Measurements from ENCODE around the gene ICAM5.

The ICAM5 gene

GRCh38 chr19:10316229-10317044, 26.7 kb downstream of the ICAM5 start:
- no peak for TF ChIP-seq CTCF (IDR thresholded peaks at IDR 0.05; ENCODE audit: low read depth, low read length)
- DNase-seq (ENCODE audit: low read depth in 2 of 2), result no peak
- H3K4me3 ChIP-seq (replicated peaks in 1 of 2; ENCODE audit: low read depth in 2 of 2, low read length in 2 of 2), result no peak overlapping the region

DNA sequence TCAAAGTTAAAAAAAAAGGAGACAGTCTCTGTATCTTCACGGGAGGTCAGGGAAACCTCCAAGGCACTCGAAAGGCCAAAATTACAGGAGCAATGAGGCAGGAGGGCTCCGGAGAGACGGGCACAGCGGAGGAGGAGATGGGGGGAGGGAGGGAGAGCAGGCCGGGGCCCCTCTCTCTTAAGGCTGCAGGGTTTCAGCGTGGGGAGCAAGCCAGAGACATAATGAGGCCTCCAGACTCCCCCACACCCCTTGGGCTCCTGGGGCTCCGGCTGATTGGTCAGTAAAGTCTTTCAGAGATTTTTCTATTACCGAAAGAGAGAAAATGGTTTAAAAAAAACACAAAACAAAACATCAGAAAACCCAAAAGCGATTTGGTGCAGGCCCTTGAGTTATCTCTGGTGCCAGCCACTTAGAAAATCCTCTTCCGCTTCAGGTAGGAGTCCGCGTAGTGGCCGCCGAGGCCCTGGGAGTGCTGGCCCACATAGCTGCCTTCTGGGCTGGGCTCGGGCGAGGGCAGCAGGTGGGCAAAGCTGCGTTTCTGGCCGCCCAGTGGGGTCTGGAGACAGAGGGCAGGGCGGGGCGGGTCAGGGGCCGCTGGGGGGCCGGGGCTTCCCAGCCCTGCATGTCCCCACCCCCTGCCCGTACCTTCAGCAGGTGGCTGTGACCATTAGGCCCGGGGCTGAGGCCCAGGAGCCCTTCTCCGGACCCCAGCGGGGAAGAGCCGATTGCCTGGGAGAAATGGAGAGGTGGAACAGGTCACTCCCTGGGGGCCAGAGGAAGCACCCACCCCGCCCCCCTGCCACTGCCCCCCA, 27.5 kb downstream of the ICAM5 start:
- H3K4me3 ChIP-seq (replicated peaks in 1 of 2; ENCODE audit: low read depth in 2 of 2, low read length in 2 of 2), result no peak overlapping the region
- no peak for TF ChIP-seq CTCF (IDR thresholded peaks at IDR 0.05; ENCODE audit: low read depth, low read length)

DNA sequence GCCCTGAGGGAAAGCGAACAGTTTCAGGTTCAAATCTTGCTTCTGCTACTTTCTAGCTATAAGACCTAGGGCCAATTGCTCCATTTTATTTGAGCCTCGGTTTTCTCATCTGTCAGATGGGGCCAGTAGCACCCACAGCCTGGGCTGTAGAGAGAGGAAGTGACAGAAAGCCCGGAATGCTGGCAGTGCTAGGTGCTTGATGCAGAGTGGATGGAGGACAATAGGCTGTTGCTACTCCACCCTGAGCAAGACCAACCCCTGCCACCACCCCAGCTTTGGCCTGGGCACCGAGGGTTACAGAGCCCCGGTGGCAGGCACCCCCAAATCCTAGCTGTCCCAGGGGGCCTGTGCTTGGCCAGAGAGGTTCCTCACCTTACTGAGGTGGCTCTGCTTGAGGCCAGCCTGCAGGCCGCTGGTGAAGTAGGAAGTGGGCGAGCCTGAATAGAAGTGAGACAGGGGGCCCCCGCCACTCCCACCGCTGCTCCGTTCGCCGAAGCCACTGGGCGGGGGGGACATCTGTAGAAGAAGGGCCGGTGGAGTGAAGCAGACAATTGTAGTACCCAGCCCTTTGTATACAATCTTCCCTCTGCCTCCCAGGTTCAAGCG, 28.2 kb downstream of the ICAM5 start:
- H3K4me3 ChIP-seq (replicated peaks in 1 of 2; ENCODE audit: low read depth in 2 of 2, low read length in 2 of 2), result no peak overlapping the region
- TF ChIP-seq CTCF (IDR thresholded peaks at IDR 0.05; ENCODE audit: low read depth, low read length), result no peak
- DNase-seq (ENCODE audit: low read depth in 2 of 2), result no peak

More for the DNA sequence above, 27.5 kb downstream of the ICAM5 start:
- no peak for DNase-seq (ENCODE audit: low read depth in 2 of 2)

GRCh38 chr19:10318807-10319682, 29.3 kb downstream of the ICAM5 start:
- DNase-seq (ENCODE audit: low read depth in 2 of 2), result no peak
- H3K4me3 ChIP-seq (replicated peaks in 1 of 2; ENCODE audit: low read depth in 2 of 2, low read length in 2 of 2), result no peak overlapping the region
- no peak for TF ChIP-seq CTCF (IDR thresholded peaks at IDR 0.05; ENCODE audit: low read depth, low read length)

DNA sequence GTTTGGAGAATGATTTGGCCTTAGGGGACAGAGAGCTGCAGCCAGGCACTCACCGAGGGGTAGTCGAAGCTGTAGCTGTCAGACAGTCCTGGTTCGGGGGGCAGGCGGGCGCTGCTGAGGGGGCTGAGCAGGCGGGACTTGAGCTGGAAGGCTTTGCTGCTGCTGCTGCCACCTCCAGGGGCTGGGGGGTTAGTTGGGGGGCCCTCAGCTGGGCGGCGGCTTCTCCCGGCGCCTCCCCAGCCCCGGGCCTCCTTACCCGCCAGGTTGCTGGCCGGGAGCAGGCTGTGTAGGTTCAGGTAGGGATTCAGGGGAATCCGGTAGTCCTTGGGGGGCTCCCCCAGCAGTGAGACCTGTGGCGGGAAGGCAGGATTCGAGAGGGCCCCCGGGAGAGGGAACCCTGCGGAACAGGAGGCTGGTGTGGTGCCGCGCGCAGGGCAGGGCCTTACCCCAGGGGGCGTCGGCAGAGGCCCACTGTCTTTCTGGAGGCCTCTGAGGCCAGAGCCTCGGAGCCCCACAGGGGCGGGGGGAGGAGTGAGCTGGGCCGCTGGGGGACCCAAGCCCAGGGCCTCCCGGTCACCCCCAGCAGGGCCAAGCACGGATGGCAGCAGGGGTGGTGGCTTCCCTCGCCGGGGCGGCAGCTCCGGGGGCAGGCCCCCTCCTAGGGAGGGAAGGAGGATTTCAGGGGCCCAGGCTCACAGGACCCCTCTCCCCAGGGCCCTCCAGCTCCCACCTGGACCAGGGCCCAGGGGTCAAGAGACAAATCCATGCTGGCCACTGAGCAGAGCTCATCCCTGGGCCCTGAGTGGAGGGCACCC, 31.1 kb downstream of the ICAM5 start:
- DNase-seq (ENCODE audit: low read depth in 2 of 2), result no peak
- no peak overlapping the region for H3K4me3 ChIP-seq (replicated peaks in 1 of 2; ENCODE audit: low read depth in 2 of 2, low read length in 2 of 2)
- no peak for TF ChIP-seq CTCF (IDR thresholded peaks at IDR 0.05; ENCODE audit: low read depth, low read length)
